K562 (cell line): ENCODE results near the gene GPR108. TPM values are rescaled to one million over a fixed set of nuclear protein-coding genes. Genes with fewer than 3 reads are reported as not detected.
A peak's percentile ranks its signal among the peaks of the same experiment; 100 is the strongest.

Source experiments
- BMI1 ChIP-seq: fragments of 150-350 bp; IDR thresholded peaks from 2 replicates; pipeline ENCODE4 v1.6.1; 2014; ENCODE audit warnings: low read length
- CBX1 ChIP-seq: sonication (generic); IDR thresholded peaks from 2 replicates; pipeline ENCODE4 v1.6.1; 2016; ENCODE audit warnings: antibody characterized with exemption, low read depth, mild to moderate bottlenecking
- CSDE1 ChIP-seq, 2 experiments: fragments of 450-650 bp; IDR thresholded peaks; 2 replicates each; pipeline ENCODE4 v1.6.1; 2016; ENCODE audit warnings: mild to moderate bottlenecking in 1 of 2
- CTBP1 ChIP-seq: fragments of 450-650 bp; IDR thresholded peaks from 2 replicates; pipeline ENCODE4 v1.6.1; 2016; ENCODE audit warnings: borderline replicate concordance
- HCFC1 ChIP-seq: IDR thresholded peaks from 2 replicates; pipeline ENCODE4 v1.6.1; 2012; ENCODE audit warnings: low read depth, low read length, improper control_type of control experiment
- JUN ChIP-seq, 2 experiments: sonication (generic) in 1 of 2; formaldehyde crosslinking in 1 of 2; IDR thresholded peaks; 2 replicates each; pipeline versions ENCODE4 v1.6.1 to v1.8.0; 2012 to 2022; ENCODE audit warnings: borderline replicate concordance in 2 of 2, mild to moderate bottlenecking in 2 of 2, improper control_type of control experiment in 1 of 2, low read depth in 1 of 2, low read length in 1 of 2, missing genetic modification reagents in 1 of 2
- NCOA1 ChIP-seq: fragments of 450-650 bp; IDR thresholded peaks from 2 replicates; pipeline ENCODE4 v1.6.1; 2016; ENCODE audit warnings: low read depth
- NCOA2 ChIP-seq, 2 experiments: fragments of 450-650 bp; IDR thresholded peaks; 2 replicates each; pipeline ENCODE4 v1.6.1; 2018; ENCODE audit warnings: mild to moderate bottlenecking in 2 of 2, moderate library complexity in 1 of 2; ENCODE audit not compliant: partially characterized antibody in 2 of 2
- POLR3G ChIP-seq: IDR thresholded peaks from 2 replicates; pipeline ENCODE4 v1.6.1; 2011; ENCODE audit not compliant: insufficient read length, insufficient replicate concordance; ENCODE audit errors: extremely low read depth
- REST ChIP-seq, 2 experiments: fragments of 450-650 bp; formaldehyde crosslinking in 1 of 2; IDR thresholded peaks; 2 replicates each; pipeline versions ENCODE4 v1.4.0 to v1.6.1; 2014 to 2020; ENCODE audit warnings: mild to moderate bottlenecking in 2 of 2, borderline replicate concordance in 1 of 2, low read depth in 1 of 2
- UBTF ChIP-seq, 2 experiments: IDR thresholded peaks; 2 replicates each; pipeline ENCODE4 v1.6.1; 2012; ENCODE audit warnings: improper control_type of control experiment in 2 of 2, low read depth in 2 of 2, low read length in 2 of 2, borderline replicate concordance in 1 of 2
- ZBED1 ChIP-seq: IDR thresholded peaks from 2 replicates; pipeline ENCODE4 v1.6.1; 2014
- ZNF785 ChIP-seq: fragments of 250-450 bp; sonication (Bioruptor Pico); IDR thresholded peaks from 2 replicates; pipeline ENCODE4 v1.4.0; 2020; ENCODE audit warnings: mild to moderate bottlenecking
- polyA plus RNA-seq, 8 experiments: library from polyadenylated mRNA; depleted of rRNA in 4 of 8; stranded (reverse) in 5 of 8; unstranded in 3 of 8; fragments of >200 nt; fragmentation: Nextera tagmentation in 2 of 8; fragmentation: Illumina TruSeq in 1 of 8; extraction: Ambion mirVana in 2 of 8; extraction: Trizol in 1 of 8; gene quantifications; 2 replicates each; pipeline versions ENCODE4 v1.2.1 to v1.2.3, GENCODE V29; 2011 to 2014; ENCODE audit warnings: inconsistent platforms in 1 of 8, missing spikeins in 1 of 8
- total RNA-seq, 7 experiments: library from RNA; depleted of rRNA in 6 of 7; stranded (reverse); fragments of >200 nt in 6 of 7; fragmentation: Illumina TruSeq in 2 of 7; extraction: Trizol in 2 of 7; gene quantifications; 2 replicates each; pipeline versions ENCODE4 v1.2.1 to v1.2.3, GENCODE V29; 2011 to 2021; ENCODE audit warnings: low replicate concordance in 1 of 7
- TF ChIP-seq, protein P1 (sequence below), 2 experiments: fragments of 450-650 bp; IDR thresholded peaks; 2 replicates each; pipeline ENCODE4 v1.6.1; 2016

Gene GPR108
- total and polyA plus RNA-seq, 9 of the 15 experiments (the other 6 are each of a cell fraction or from before 2014, with no cell fraction given), result 2.4 to 33.2 (median 24.4) TPM

DNA sequence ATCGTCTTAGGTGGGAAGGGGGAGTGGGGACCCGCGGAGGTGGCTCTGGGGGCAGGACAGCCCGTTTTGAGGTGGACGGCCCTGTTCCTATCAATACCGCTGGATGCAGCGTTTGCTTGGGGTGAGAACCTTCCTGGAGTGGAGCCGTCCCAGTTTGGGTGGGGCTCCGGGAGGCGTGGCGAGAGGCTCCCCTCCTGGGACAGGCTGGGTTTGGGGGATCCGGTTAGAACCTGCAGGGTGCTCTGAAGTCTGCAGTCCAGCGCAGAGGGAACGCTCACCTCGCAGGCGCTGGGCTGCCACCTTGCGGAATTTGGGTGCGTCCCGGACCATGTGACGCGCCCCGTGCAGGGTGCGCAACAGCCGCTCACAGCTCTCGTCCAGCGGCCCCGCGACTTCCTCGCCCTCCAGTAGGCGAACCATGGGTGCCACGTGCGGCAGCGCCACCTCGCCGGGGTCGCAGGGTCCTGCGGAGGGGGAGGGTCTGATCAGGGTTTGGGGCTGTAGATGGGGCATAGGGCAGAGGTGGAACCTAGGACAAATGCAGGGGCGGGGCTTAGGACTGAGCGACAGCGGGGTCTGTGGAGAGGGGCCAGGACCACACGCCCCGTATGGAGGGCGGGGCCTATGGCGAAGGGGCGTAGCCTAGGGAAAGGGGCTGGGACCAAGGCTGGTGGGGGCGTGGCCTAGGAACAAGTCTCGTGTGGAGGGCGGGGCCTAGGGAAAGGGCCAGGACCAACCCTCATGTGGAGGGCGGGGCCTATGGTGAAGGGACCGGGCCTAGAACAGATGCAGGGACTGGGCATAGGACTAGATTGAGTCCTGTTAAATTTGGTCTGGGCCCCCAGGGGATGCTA lies 16.0 kb upstream of the GPR108 start (continued):
- peak; percentile 74 to 87; a peak in 3 of 4 replicates for TF ChIP-seq UBTF (IDR thresholded peaks at IDR 0.05; ENCODE audit: borderline replicate concordance in 1 of 2, low read depth in 2 of 2, low read length in 2 of 2)
- no peak for TF ChIP-seq BMI1
- peak; percentile 67 for TF ChIP-seq HCFC1
- TF ChIP-seq, protein P1, sequence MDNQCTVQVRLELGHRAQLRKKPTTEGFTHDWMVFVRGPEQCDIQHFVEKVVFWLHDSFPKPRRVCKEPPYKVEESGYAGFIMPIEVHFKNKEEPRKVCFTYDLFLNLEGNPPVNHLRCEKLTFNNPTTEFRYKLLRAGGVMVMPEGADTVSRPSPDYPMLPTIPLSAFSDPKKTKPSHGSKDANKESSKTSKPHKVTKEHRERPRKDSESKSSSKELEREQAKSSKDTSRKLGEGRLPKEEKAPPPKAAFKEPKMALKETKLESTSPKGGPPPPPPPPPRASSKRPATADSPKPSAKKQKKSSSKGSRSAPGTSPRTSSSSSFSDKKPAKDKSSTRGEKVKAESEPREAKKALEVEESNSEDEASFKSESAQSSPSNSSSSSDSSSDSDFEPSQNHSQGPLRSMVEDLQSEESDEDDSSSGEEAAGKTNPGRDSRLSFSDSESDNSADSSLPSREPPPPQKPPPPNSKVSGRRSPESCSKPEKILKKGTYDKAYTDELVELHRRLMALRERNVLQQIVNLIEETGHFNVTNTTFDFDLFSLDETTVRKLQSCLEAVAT (IDR thresholded peaks at IDR 0.05), result peak in 1 of 2 experiments; percentile 18; a peak in 1 of 4 replicates
- no peak for TF ChIP-seq POLR3G
- TF ChIP-seq REST (IDR thresholded peaks at IDR 0.05; ENCODE audit: borderline replicate concordance), result peak; percentile 98
- peak; percentile 75; the same call in 1 of the 2 replicates for TF ChIP-seq REST (CRISPR knock-in tag; IDR thresholded peaks at IDR 0.05; ENCODE audit: low read depth)
- no peak for TF ChIP-seq ZNF785 (CRISPR knock-in tag)
- TF ChIP-seq CTBP1, result peak; percentile 97
- no peak for TF ChIP-seq ZBED1
- TF ChIP-seq JUN (IDR thresholded peaks at IDR 0.05; ENCODE audit: borderline replicate concordance, low read depth, low read length), result peak; percentile 45; the same call in 1 of the 2 replicates
- no peak for TF ChIP-seq JUN (CRISPR knock-in tag; IDR thresholded peaks at IDR 0.05; ENCODE audit: borderline replicate concordance)
- TF ChIP-seq NCOA2 (IDR thresholded peaks at IDR 0.05; ENCODE audit: partially characterized antibody in 2 of 2), result no peak
- no peak for TF ChIP-seq CSDE1 (IDR thresholded peaks at IDR 0.05)
- TF ChIP-seq NCOA1, result peak; percentile 27; the same call in 1 of the 2 replicates
- peak; percentile 37; the same call in 1 of the 2 replicates for TF ChIP-seq CBX1
